GM18519 (cell line): Measurements from ENCODE around the gene NDUFA5.
"Not testable (repeated sequence)": the region's sequence is repeated elsewhere in the genome, so short reads cannot be mapped to it uniquely, and the experiment has no call there.

Experiments used
- ATAC-seq: cut with Tn5 transposase; IDR thresholded peaks from one replicate; pipeline ENCODE4 v1.9.1; 2021; ENCODE audit warnings: mild to moderate bottlenecking, moderate library complexity; ENCODE audit not compliant: unreplicated experiment, low FRiP score

Gene NDUFA5

DNA sequence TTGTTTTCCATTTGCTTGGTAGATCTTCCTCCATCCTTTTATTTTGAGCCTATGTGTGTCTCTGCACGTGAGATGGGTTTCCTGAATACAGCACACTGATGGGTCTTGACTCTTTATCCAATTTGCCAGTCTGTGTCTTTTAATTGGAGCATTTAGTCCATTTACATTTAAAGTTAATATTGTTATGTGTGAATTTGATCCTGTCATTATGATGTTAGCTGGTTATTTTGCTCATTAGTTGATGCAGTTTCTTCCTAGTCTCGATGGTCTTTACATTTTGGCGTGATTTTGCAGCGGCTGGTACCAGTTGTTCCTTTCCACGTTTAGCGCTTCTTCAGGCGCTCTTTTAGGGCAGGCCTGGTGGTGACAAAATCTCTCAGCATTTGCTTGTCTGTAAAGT lies 31.1 kb downstream of the NDUFA5 start:
- ATAC-seq = not testable (repeated sequence)

GRCh38 chr7:123522066-123522465 lies 35.6 kb downstream of the NDUFA5 start:
- ATAC-seq = no peak

DNA sequence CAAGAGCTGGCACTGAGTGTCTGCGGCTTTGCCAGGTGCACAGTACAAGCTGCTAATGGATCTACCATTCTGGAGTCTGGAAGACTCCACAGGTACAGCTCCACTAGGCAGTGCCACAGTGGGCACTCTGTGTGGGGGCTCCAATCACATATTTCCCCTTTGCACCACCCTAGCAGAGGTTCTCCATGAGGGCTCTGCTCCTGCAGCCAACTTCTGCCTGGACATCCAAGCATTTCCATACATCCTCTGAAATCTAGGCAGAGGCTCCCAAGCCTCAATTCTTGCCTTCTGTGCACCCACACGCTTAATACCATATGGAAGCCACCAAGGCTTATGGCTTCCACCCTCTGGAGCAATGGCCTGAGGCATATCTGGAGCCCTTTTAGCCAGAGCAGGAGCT lies 52.4 kb downstream of the NDUFA5 start:
- ATAC-seq = no peak

DNA sequence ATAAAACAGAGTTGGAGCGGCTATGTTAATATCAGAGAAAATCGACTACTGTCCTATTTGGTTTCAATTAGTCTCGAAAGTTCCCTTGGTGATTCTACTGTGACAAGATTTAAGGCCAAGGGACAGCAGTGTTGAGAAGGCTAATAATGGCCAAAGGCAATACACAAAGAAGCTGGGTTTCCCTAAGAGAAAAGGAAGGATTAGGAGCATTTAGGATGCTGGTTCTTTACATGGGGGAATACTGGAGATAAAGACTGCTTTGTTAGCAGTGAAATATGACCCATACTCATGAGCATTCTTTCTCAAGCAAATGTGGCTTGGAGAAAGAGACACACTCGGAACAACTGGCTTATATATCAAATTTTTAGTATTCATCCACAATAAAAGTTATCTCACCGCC lies 55.4 kb downstream of the NDUFA5 start:
- no peak for ATAC-seq

GRCh38 chr7:123500878-123501489 lies 56.6 kb downstream of the NDUFA5 start:
- ATAC-seq = no peak

GRCh38 chr7:123499211-123499970 lies 58.2 kb downstream of the NDUFA5 start:
- no peak for ATAC-seq

DNA sequence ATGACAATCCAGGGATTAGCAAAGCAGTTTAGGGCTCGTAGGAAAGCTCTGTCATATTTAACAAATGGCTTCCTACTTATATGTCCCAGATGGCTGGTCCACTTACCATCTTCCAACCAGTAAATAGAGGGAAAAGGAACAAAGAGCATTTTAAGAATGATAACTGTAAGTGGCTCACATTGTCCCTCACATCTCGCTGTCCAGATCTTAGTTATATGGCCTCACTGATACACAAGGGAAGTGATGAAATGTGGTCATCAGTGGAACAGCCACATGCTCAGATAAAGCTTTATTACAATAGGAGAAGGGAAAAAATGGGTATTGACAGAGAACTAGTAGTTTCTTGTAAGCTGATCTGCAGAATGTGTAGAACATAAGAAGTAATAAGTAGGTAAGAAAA lies 59.0 kb downstream of the NDUFA5 start:
- ATAC-seq = no peak

GRCh38 chr7:123498031-123498430 lies 59.6 kb downstream of the NDUFA5 start:
- ATAC-seq = no peak

GRCh38 chr7:123494193-123494796 lies 63.3 kb downstream of the NDUFA5 start:
- ATAC-seq = peak; percentile 68

GRCh38 chr7:123492485-123492884 lies 65.1 kb downstream of the NDUFA5 start:
- ATAC-seq = peak; percentile 56
